PC-9 (cell line): Measurements from ENCODE around the gene CHN1.
A peak's percentile ranks its signal among the peaks of the same experiment; 100 is the strongest.

ENCODE experiments used
- CTCF ChIP-seq: fragments of 200-600 bp; sonication (generic); conservative IDR thresholded peaks from 2 replicates; pipeline ENCODE4 v1.6.1; 2017; ENCODE audit warnings: mixed run types, antibody characterized with exemption, mild to moderate bottlenecking, moderate library complexity
- EZH2 ChIP-seq: fragments of 200-600 bp; sonication (generic); IDR thresholded peaks from 2 replicates; pipeline ENCODE4 v1.8.0; 2017; ENCODE audit warnings: antibody characterized with exemption, low read depth

- TF ChIP-seq CTCF (peak; percentile 55), EZH2 (no peak)
Measured at GRCh38 chr2:174776223-174776622, 229.0 kb downstream of the CHN1 start.
